Upper lobe of left lung (tissue), 6 donors: ENCODE results near the gene LZTR1. TPM values are rescaled to one million over a fixed set of nuclear protein-coding genes. Genes with fewer than 3 reads are reported as not detected.

Experiments used
- ATAC-seq, 2 donors: fragments of 200-7000 bp; cut with Tn5 transposase; one replicate each; pipeline ENCODE4 v1.9.1; 2022; ENCODE audit warnings: mild to moderate bottlenecking in 2 of 2, moderate library complexity in 2 of 2; ENCODE audit not compliant: low FRiP score in 2 of 2
- DNase-seq, 2 donors: peaks; one replicate each; pipeline ENCODE4 v3.0.0-alpha.2; 2019 to 2020
- H3K27ac ChIP-seq, 4 donors: fragments of 200-600 bp; sonication (generic); one replicate each; pipeline ENCODE4 v1.5.1; 2016 to 2019
- H3K27me3 ChIP-seq, 4 donors: fragments of 200-600 bp; sonication (generic); one replicate each; pipeline ENCODE4 v1.5.1; 2017 to 2019
- H3K36me3 ChIP-seq, 4 donors: fragments of 200-600 bp; sonication (generic); one replicate each; pipeline ENCODE4 v1.5.1; 2016 to 2019
- H3K4me1 ChIP-seq, 4 donors: fragments of 200-600 bp; sonication (generic); one replicate each; pipeline ENCODE4 v1.5.1; 2018 to 2019
- H3K4me3 ChIP-seq, 4 donors: fragments of 200-600 bp; sonication (generic); one replicate each; pipeline ENCODE4 v1.5.1; 2017 to 2019; ENCODE audit warnings: mild to moderate bottlenecking in 2 of 4, moderate library complexity in 1 of 4
- H3K9me3 ChIP-seq, 4 donors: fragments of 200-600 bp; sonication (generic); one replicate each; pipeline ENCODE4 v1.5.1; 2018 to 2019
- EP300 ChIP-seq, 4 donors: sonication (generic); formaldehyde crosslinking; IDR thresholded peaks; one replicate each; pipeline ENCODE4 v1.5.1; 2017; ENCODE audit warnings: antibody characterized with exemption in 4 of 4, control low read depth in 2 of 4
- POLR2A ChIP-seq, 4 donors: fragments of 450-650 bp; IDR thresholded peaks; one replicate each; pipeline ENCODE4 v1.5.1; 2016 to 2017; ENCODE audit warnings: antibody characterized with exemption in 4 of 4, mild to moderate bottlenecking in 2 of 4
- POLR2AphosphoS5 ChIP-seq, 2 donors: sonication (generic); formaldehyde crosslinking; IDR thresholded peaks; one replicate each; pipeline ENCODE4 v1.5.1; 2017; ENCODE audit warnings: antibody characterized with exemption in 2 of 2
- WGBS, 2 donors: methylation state at CpG; one replicate each; pipeline ENCODE4 v1.1.5; 2017 to 2018; 5-methylcytosine and 5-hydroxymethylcytosine counted together
- total RNA-seq, 6 donors: library from RNA; depleted of rRNA in 4 of 6; stranded (reverse); fragments of >200 nt in 4 of 6; gene quantifications; one replicate each; pipeline versions ENCODE4 v1.1.0 to v1.2.1, GENCODE V29; 2016 to 2021
- TF ChIP-seq, protein P1 (sequence below), 6 experiments: fragments of 450-650 bp in 4 of 6; fragments of 200-600 bp in 2 of 6; sonication (generic) in 2 of 6; IDR thresholded peaks; one replicate each; pipeline ENCODE4 v1.5.1; 2016 to 2019; ENCODE audit warnings: antibody characterized with exemption in 6 of 6
- donor health status: DM: no; HTN: no; CAD: no; lungs with moderate emphysema.
- donor health status: DM: no; HTN: yes; CAD: no; lungs with severe emphysema.

LZTR1 gene
- total RNA-seq, 6 donors from 2014 or later, result 33.7 to 114 (median 63.2) TPM

DNA sequence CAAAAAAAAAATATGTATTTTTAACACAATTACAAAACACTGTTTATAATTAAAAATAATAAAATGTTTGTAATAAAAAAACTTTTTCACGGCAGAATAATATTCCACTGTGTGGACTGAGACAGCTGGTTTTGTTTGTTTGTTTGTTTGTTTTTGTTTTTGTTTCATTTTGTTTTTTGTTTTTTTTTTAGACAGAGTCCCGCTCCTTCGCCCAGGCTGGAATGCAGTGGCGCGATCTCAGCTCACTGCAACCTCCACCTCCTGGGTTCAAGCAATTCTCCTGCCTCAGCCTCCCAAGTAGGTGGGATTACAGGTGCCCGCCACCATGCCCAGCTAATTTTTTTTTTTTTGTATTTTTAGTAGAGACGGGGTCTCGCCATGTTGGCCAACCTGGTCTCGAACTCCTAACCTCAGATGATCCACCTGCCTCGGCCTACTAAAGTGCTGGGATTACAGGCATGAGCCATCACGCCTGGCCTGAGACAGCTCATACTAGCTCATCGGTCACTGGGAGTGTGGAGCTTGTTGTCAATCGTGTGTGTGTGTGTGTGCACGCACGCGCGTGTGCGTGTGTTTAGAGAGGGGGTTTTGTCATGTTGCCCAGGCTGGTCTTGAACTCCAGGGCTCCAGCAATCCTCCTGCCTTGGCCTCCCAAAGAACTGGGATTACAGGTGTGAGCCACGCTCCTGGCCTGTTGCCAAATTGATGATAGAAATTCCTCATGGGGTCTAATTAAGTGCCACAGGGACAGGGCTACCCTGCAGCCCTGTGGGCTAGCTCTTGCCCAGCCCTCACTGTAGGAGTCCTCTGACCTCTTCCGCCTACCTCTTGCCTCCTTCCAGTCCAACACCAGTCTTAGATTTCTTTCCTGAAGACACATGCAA, 22.3 kb upstream of the LZTR1 start:
- H3K4me1 ChIP-seq, result peaks cover 19 to 39% (median 25%) of the 10 kb centered on the region in 4 donors
- 93 to 95% methylated on average over 20 of the region's 20 CpGs for WGBS, 2 donors
- DNase-seq, result no peak
- H3K27me3 ChIP-seq, result peaks cover 0 to 7% (median 0%) of the 10 kb centered on the region in 4 donors
- H3K4me3 ChIP-seq, result no peak overlapping the region
- no peak for ATAC-seq
- no peak overlapping the region for H3K27ac ChIP-seq
- TF ChIP-seq POLR2A (IDR thresholded peaks at IDR 0.05), result no peak
- TF ChIP-seq, protein P1, sequence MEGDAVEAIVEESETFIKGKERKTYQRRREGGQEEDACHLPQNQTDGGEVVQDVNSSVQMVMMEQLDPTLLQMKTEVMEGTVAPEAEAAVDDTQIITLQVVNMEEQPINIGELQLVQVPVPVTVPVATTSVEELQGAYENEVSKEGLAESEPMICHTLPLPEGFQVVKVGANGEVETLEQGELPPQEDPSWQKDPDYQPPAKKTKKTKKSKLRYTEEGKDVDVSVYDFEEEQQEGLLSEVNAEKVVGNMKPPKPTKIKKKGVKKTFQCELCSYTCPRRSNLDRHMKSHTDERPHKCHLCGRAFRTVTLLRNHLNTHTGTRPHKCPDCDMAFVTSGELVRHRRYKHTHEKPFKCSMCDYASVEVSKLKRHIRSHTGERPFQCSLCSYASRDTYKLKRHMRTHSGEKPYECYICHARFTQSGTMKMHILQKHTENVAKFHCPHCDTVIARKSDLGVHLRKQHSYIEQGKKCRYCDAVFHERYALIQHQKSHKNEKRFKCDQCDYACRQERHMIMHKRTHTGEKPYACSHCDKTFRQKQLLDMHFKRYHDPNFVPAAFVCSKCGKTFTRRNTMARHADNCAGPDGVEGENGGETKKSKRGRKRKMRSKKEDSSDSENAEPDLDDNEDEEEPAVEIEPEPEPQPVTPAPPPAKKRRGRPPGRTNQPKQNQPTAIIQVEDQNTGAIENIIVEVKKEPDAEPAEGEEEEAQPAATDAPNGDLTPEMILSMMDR (IDR thresholded peaks at IDR 0.05), result no peak
- no peak for TF ChIP-seq EP300 (IDR thresholded peaks at IDR 0.05)
- TF ChIP-seq POLR2AphosphoS5 (IDR thresholded peaks at IDR 0.05), result no peak
- H3K9me3 ChIP-seq, result no peaks in the 10 kb centered on the region
- no peaks in the 10 kb centered on the region for H3K36me3 ChIP-seq

DNA sequence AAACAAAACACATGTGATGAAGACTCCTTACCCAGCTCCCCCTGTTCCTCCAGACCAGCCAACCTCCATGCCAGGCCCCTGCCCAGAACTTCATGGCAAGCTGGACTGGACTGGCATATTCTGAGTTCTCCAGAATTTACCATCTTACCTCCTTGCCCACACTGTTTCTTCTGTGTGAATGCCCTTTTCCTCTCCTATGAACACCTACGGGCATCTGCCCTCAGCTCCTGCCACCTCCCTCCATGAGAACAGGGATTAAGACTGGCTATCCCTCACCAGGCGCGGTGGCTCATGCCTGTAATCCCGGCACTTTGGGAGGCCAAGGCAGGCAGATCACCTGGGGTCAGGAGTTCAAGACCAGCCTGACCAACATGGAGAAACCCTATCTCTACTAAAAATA, 21.5 kb upstream of the LZTR1 start:
- Histone ChIP-seq H3K27me3 (peaks cover 0 to 10% (median 3%) of the 10 kb centered on the region in 4 donors), H3K4me1 (peaks cover 23 to 46% (median 29%) of the 10 kb centered on the region in 4 donors), H3K9me3 (no peaks in the 10 kb centered on the region), H3K4me3 (no peak overlapping the region), H3K36me3 (no peaks in the 10 kb centered on the region), H3K27ac (no peak overlapping the region)
- DNase-seq (no peak), ATAC-seq (no peak)
- WGBS, 2 donors, result 84 to 88% methylated on average over 4 of the region's 4 CpGs
- TF ChIP-seq POLR2AphosphoS5 (IDR thresholded peaks at IDR 0.05), result no peak
- no peak for TF ChIP-seq POLR2A (IDR thresholded peaks at IDR 0.05)
- TF ChIP-seq, protein P1 (IDR thresholded peaks at IDR 0.05), result no peak
- TF ChIP-seq EP300 (IDR thresholded peaks at IDR 0.05), result no peak

DNA sequence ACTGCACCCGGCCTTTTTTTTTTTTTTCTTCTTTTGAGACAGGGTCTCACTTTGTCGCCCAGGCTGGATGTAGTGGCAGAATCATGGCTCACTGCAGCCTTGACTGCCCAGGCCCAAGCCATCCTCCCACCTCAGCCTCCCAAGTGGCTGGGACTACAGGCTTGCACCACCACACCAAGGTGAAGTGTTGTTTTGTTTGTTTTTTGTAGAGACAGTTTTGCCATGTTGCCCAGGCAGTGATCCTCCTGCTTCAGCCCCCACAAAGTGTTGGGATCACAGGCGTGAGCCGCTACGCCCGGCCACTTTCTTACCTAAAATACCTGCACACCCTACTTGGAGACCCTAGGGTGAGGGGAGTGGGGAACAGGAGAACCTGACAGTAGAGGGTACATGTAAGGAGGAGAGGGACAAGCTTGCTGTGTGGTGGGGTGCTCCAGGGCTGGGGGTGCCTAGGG, 19.6 kb upstream of the LZTR1 start:
- Histone ChIP-seq H3K36me3 (no peaks in the 10 kb centered on the region), H3K4me1 (peaks cover 14 to 31% (median 18%) of the 10 kb centered on the region in 4 donors), H3K27ac (no peak overlapping the region), H3K27me3 (peaks cover 0 to 10% (median 3%) of the 10 kb centered on the region in 4 donors), H3K4me3 (no peak overlapping the region), H3K9me3 (no peaks in the 10 kb centered on the region)
- no peak for DNase-seq
- 95 to 97% methylated on average over 6 of the region's 6 CpGs for WGBS, 2 donors
- TF ChIP-seq POLR2A (IDR thresholded peaks at IDR 0.05), result no peak
- no peak for TF ChIP-seq POLR2AphosphoS5 (IDR thresholded peaks at IDR 0.05)
- no peak for TF ChIP-seq EP300 (IDR thresholded peaks at IDR 0.05)
- TF ChIP-seq, protein P1 (IDR thresholded peaks at IDR 0.05), result no peak
- no peak for ATAC-seq

GRCh38 chr22:20963201-20964052, 18.7 kb upstream of the LZTR1 start:
- DNase-seq (no peak), ATAC-seq (no peak)
- 70 to 85% methylated on average over 5 to 7 of the region's 7 CpGs for WGBS, 2 donors
- H3K27ac ChIP-seq, result no peak overlapping the region
- H3K4me1 ChIP-seq, result peaks cover 8 to 22% (median 10%) of the 10 kb centered on the region in 4 donors
- no peak for TF ChIP-seq EP300 (IDR thresholded peaks at IDR 0.05)
- no peak for TF ChIP-seq POLR2AphosphoS5 (IDR thresholded peaks at IDR 0.05)
- TF ChIP-seq POLR2A (IDR thresholded peaks at IDR 0.05), result no peak
- TF ChIP-seq, protein P1 (IDR thresholded peaks at IDR 0.05), result no peak
- H3K4me3 ChIP-seq, result no peak overlapping the region
- H3K9me3 ChIP-seq, result no peaks in the 10 kb centered on the region
- peaks cover 0 to 10% (median 3%) of the 10 kb centered on the region in 4 donors for H3K27me3 ChIP-seq
- H3K36me3 ChIP-seq, result no peaks in the 10 kb centered on the region
